GM12892 (cell line): ENCODE results near the gene ARHGEF12.
A peak's percentile ranks its signal among the peaks of the same experiment; 100 is the strongest.

Source experiments
- DNase-seq: peaks from one replicate; pipeline ENCODE4 v3.0.0; 2011; ENCODE audit not compliant: insufficient read length
- FAIRE-seq: peaks from 2 replicates; lab custom pipeline; 2011; peaks lifted over from hg19 to GRCh38; lab: Jason Lieb, UNC
- POLR2A ChIP-seq: IDR thresholded peaks from 2 replicates; pipeline ENCODE4 v1.6.1; 2011; ENCODE audit warnings: low read depth, low read length, control low read depth
- POLR2AphosphoS5 ChIP-seq: IDR thresholded peaks from 2 replicates; pipeline ENCODE4 v1.6.1; 2011; ENCODE audit warnings: low read depth, low read length, control low read depth
- TAF1 ChIP-seq: IDR thresholded peaks from 2 replicates; pipeline ENCODE4 v1.6.1; 2011; ENCODE audit warnings: low read depth, mild to moderate bottlenecking, control low read depth, low read length, borderline replicate concordance

ARHGEF12 gene

DNA sequence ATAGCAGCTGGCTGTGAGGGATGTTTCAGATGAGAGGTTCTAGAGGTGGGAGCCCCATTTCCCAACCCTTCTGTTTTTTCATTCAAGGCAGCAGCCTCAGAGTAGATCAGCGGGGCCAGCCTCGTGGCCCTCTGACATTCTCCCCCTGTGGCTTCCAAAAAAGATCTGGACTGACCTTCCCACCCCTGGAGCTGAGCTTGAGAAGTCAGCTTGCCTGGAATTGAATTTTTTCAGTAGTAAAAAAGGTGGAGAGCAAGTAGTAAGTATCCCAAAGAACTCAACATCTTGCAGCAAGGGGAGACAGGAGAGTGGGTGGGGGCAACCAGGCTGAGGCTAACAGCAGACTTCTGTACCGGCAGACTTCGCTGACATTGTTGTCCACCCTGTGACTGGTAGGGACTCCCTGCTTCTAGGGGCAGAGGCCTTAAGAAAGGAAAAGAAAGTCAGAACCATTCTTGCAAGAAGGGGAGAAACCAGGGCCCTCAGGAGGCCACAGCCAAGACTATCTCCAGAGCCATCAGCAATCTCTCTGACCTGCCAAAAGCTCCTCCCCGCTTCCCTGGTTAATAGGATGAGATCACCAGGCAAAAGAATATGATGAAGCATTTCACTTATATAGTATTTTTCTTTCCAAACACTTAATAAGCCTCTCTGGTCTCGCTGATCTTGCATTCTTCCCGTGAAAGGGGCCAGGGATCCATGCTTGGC lies 173.3 kb downstream of the ARHGEF12 start:
- FAIRE-seq: no peak
- no peak for DNase-seq
- TF ChIP-seq POLR2AphosphoS5 (no peak), POLR2A (no peak), TAF1 (no peak)

DNA sequence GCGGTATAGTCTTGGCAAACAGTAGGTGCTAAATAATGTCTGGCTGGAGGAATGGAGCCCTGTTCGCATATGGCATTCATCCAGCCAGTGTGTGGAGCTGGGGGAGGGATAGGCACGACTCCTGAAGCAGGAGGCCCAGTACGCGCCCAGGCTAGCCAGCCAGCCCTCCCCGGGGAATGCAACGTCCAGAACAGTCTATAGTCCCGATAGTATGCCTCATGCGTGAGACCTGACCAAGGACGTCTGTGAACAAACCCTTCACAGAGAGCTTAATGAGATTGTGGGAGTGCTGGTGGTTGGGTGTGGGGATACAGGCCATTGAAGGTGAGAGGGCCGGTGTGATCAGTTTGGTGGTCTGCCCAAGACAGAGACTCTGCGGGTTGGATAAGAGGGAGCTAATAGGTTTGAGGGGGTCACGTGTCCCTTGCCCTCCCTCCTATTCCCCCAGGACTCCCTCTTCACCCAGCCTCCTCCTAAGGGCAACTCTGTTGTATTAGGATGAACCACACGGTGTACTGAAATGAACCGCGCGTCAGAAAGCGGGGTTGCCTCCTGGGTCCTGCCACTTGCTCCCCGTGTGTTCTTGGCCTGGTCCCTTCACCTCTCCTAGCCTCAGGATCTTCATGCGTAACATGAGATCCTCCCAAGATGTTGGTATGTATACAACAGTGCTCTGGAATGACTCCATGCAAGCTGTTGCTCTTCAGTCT lies 174.3 kb downstream of the ARHGEF12 start:
- FAIRE-seq: no peak
- no peak for TF ChIP-seq POLR2AphosphoS5
- no peak for TF ChIP-seq TAF1
- no peak for TF ChIP-seq POLR2A
- DNase-seq: no peak

DNA sequence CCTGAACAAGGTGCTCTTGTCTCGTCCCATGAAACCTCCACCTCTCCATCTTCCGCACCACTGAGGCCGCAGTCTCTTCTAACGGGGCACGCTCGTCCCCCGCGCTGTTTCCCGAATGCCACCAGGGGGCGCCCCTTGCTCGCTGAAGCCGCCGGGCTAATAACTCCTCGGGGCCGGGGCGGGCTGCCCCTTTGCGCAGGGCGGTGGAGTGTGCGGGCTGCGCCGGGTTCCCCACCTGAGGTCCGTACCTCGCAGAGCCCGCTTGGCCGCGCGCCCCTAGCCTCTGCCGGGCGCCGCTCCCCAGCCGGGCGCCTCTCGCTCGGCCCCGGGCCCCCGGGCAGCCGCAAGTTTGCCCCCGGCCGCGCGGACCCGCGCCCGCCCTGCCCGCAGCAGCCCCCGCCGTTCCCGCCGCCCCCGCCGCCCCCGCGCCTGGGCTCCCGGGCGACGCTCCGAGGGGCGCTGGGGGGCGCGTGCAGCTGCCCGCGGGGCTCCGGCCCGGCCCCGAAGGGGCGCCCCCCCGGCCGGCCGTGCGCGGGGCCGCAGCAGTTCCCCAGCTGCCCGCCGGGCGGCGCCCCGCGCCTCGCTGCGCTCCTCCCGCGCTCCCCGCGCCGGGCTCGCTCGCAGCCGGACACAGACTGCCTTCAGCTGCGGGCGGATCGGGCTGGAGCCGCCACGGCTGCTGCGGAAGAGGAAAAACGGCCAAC lies 175.1 kb downstream of the ARHGEF12 start, which contains the start of gene GRIK4:
GRIK4 (plus strand) TSS at position 633 of the 704 bp plus-strand sequence. CDS start 148,571 bp downstream, outside the sequence.
- DNase-seq: peak; percentile 95
- peak; percentile 98 for FAIRE-seq
- no peak for TF ChIP-seq POLR2A
- TF ChIP-seq POLR2AphosphoS5: no peak
- TF ChIP-seq TAF1: no peak

DNA sequence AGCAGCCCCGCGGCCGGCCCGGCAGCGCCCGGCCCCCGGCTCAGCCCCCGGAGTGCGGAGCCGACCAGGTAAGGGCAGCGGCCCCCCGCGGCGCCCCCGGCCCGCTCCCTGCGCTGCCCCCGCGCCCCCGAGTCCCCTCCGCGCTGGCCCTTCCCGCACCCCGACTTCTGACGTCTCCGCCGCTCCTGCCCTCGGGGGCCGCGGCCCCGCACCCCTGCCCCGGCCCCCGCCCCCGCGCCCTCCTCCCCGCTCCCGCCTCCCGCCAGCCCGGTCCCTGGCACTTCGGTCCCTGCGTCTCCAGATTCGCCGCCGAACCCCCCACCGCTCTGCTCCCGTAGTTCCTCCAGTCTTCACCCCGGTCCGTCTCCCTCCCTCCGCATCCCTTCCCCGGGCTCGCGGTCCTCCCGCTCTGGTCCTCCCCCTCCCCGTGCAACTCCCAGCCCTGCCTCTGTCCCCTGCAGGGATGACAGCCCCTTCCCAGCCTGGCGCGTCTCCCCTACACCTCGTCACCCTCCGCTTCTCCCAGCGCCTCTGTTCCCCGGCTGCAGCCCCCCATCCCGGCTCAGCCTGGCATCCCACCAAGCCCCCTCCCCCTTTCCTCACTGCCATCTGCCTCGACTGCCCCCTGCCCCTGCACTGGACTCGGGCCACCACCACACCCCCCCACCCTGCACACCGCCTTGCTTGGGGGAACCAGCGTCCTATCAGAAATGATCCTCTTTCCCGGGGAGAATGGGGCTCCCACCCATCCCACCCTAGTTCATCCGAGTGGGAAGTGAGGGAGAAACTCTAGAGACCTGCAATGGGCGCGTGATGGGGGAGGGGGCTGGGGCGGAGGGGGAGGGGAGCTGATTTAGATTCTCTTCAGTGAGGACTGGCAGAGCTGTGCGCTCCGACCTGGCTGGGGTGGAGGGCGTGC lies 175.9 kb downstream of the ARHGEF12 start:
- DNase-seq: no peak
- no peak for FAIRE-seq
- TF ChIP-seq POLR2A (no peak), POLR2AphosphoS5 (no peak), TAF1 (no peak)

DNA sequence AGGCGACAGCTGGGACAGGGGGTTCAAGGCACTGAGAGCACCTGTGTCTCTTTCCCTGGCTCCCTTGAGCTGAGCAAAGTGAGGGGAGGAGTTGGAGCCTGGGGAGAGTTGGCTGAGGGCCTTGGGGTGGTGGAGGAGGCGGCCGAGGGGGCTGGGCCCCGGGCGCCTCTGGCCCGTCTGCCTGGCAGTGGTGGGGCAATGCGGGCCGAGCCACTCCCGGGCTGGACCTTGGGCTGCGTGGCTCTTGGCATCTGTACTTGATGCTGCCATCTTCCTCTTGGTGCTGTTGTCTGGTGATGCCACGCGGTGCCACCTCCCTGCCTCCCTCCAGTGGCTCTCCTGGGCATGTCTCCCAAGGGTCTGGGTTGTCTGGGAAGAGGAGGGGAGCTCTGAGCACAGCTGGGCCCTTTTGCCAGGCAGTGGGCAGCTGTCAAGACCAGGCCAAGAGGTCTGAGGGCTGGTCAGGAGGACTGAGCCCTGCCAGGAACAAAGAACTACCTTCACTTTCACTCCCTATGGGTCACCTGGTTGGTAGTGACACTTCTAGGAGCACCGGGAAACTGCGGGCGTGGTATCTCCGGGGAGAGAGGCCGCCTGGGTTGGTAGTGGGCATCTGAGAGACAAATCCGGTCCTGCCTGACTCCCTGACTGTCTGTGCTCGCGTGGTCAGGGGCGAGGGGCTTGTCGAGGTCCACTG lies 176.7 kb downstream of the ARHGEF12 start:
- TF ChIP-seq POLR2AphosphoS5 (no peak), TAF1 (no peak), POLR2A (no peak)
- DNase-seq (no peak), FAIRE-seq (no peak)

DNA sequence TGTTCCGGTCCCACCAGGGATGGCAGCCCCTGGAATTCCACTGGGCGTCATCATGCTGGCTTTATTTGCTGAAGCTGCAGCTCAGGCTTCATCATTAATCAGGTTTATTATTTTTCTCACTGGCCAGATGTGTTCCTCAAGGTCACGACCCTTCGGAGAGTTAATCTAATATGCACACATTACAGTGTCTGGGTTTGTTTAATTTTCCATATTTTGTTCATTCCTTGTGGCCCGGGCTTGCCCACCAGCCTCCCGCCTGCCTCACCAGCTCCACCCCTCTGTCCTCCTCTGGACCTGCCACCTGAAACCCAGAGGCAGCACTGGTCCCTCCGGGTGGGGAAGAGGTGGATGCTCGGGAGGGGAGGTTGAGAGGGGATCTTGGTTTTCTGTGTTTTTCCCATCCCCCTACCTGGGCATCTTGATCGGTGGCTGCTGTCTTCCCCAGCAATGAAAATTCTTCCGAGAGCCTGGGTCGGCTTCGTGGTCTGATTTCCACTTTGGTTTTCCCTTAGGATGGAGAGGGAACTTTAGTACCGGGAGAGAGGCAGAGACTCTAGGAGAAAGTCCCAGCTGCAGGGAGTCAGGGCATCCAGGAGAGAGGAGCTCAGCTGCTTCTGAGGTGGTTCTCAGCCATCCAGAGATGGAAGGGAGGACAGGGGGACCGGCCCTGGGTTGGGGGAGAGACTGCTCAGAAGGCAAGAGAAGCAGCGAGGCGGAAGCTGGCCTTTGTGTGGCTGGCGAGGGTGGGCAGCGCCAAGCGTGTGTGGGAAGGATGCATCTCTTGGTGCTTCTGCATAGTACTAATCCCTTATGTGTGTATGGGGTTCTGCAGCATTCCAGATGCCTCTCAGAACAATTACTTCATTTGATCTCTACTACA lies 177.5 kb downstream of the ARHGEF12 start:
- no peak for DNase-seq
- no peak for TF ChIP-seq POLR2AphosphoS5
- no peak for TF ChIP-seq TAF1
- no peak for TF ChIP-seq POLR2A
- FAIRE-seq: no peak

DNA sequence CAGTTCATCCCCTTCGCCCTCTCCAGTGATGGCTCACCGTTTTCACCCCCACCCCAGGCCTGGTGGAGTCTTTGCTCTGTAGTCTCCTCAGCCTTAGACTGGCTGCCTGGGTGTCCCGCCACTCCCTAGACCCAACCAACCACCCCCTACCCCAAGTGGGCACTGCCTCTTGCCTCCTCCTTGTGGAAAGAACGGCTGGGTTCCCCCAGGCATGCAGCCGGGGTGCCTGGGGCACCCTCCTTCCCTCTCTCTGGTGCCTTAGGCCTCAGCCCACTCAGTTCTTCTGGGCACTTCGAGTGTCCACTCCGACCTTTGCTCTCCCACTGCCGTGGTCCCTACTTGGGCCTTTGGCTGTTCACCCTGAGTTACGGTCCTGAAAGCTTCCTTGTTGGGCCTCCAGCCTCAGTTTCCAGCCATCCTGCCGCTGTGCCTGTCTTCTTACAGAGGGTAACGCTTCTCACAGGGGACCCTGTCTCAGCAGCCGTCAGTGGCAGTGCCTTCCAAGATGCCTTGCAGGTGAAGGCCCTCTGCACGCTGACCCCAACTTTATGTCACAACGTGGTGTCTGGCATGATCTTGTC lies 178.4 kb downstream of the ARHGEF12 start:
- no peak for DNase-seq
- FAIRE-seq: no peak
- TF ChIP-seq TAF1 (no peak), POLR2A (no peak), POLR2AphosphoS5 (no peak)

DNA sequence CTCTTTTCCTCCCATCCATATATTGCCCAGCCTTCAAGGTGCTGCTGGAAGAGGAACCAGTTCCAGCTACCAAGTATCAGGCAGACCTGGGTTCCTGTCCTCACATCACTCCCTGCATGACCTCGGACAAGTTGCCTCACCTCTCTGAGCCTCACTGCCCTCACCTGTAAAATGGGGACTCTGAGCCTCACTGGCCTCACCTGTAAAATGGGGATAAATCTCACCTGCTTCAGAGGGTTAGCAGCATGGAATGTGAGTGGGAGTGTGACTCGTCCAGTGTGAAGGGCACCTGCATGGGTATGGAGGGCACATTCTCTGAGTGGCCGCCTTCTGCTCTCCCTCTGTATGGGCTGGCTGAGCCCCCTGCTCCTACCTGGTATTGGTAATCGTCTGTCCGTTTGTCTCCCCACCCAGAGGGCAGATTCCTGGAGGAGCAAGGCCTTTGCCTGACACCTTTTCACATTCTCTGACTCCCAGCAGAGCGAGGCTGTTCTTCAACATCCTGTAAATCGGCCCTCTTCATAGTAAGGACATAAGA lies 179.0 kb downstream of the ARHGEF12 start:
- DNase-seq: no peak
- no peak for FAIRE-seq
- no peak for TF ChIP-seq POLR2AphosphoS5
- TF ChIP-seq TAF1: no peak
